Breast epithelium (tissue), 3 donors: ENCODE results near the gene PLPP7.

Source experiments
- POLR2A ChIP-seq: fragments of 450-650 bp; IDR thresholded peaks from one replicate; pipeline ENCODE4 v1.6.1; 2016; ENCODE audit warnings: antibody characterized with exemption, mild to moderate bottlenecking, moderate library complexity
- POLR2AphosphoS5 ChIP-seq, 3 donors: sonication (generic); formaldehyde crosslinking; IDR thresholded peaks; one replicate each; pipeline ENCODE4 v1.6.1; 2017; ENCODE audit warnings: antibody characterized with exemption in 3 of 3
- TF ChIP-seq, protein P1 (sequence below), 3 donors: fragments of 450-650 bp; IDR thresholded peaks; one replicate each; pipeline ENCODE4 v1.5.1; 2016 to 2017; ENCODE audit warnings: antibody characterized with exemption in 3 of 3, mild to moderate bottlenecking in 3 of 3, moderate library complexity in 3 of 3

- TF ChIP-seq, protein P1, sequence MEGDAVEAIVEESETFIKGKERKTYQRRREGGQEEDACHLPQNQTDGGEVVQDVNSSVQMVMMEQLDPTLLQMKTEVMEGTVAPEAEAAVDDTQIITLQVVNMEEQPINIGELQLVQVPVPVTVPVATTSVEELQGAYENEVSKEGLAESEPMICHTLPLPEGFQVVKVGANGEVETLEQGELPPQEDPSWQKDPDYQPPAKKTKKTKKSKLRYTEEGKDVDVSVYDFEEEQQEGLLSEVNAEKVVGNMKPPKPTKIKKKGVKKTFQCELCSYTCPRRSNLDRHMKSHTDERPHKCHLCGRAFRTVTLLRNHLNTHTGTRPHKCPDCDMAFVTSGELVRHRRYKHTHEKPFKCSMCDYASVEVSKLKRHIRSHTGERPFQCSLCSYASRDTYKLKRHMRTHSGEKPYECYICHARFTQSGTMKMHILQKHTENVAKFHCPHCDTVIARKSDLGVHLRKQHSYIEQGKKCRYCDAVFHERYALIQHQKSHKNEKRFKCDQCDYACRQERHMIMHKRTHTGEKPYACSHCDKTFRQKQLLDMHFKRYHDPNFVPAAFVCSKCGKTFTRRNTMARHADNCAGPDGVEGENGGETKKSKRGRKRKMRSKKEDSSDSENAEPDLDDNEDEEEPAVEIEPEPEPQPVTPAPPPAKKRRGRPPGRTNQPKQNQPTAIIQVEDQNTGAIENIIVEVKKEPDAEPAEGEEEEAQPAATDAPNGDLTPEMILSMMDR (IDR thresholded peaks at IDR 0.05), result no peak
- TF ChIP-seq POLR2A (no peak), POLR2AphosphoS5 (IDR thresholded peaks at IDR 0.05) (no peak)
These were observed 11.4 kb upstream of the PLPP7 start for GRCh38 chr9:131277910-131278701.
